ENCODE data around the gene FILIP1L. TPM values are rescaled to one million over a fixed set of nuclear protein-coding genes. Genes with fewer than 3 reads are reported as not detected.

FILIP1L gene
- total RNA-seq, 3 donors from 2014 or later, result 8.9 to 37.0 (median 17.1) TPM

GRCh38 chr3:99864289-99864688 lies 250.0 kb downstream of the FILIP1L start:
- no peak for ATAC-seq
- no peak overlapping the region for H3K4me3 ChIP-seq

GRCh38 chr3:99863588-99863987 lies 250.7 kb downstream of the FILIP1L start:
- no peak for TF ChIP-seq CTCF (IDR thresholded peaks at IDR 0.05)
- ATAC-seq (no peak), DNase-seq (no peak)
- intact Hi-C loops (cut with DNase I, micrococcal nuclease), result no loop called here
- peaks cover 19% of the 10 kb centered on the region for H3K4me1 ChIP-seq (ENCODE audit: low read depth)
- H3K36me3 ChIP-seq (ENCODE audit: low read depth), result no peaks in the 10 kb centered on the region
- no peaks in the 10 kb centered on the region for H3K9me3 ChIP-seq
- H3K4me3 ChIP-seq, result no peak overlapping the region

More at GRCh38 chr3:99864289-99864688, 250.0 kb downstream of the FILIP1L start:
- DNase-seq, result no peak
- Histone ChIP-seq H3K36me3 (ENCODE audit: low read depth) (no peaks in the 10 kb centered on the region), H3K4me1 (ENCODE audit: low read depth) (peaks cover 19% of the 10 kb centered on the region), H3K9me3 (no peaks in the 10 kb centered on the region)
- TF ChIP-seq CTCF (IDR thresholded peaks at IDR 0.05), result no peak
- intact Hi-C loops (cut with DNase I, micrococcal nuclease), result no loop called here

GRCh38 chr3:99863002-99863401 lies 251.3 kb downstream of the FILIP1L start:
- no peak for TF ChIP-seq CTCF (IDR thresholded peaks at IDR 0.05)
- DNase-seq (no peak), ATAC-seq (no peak)
- intact Hi-C loops (cut with DNase I, micrococcal nuclease), result no loop called here
- Histone ChIP-seq H3K4me3 (no peak overlapping the region), H3K4me1 (ENCODE audit: low read depth) (peaks cover 19% of the 10 kb centered on the region), H3K36me3 (ENCODE audit: low read depth) (no peaks in the 10 kb centered on the region), H3K9me3 (no peaks in the 10 kb centered on the region)

- H3K4me1 ChIP-seq (ENCODE audit: low read depth), result peaks cover 19% of the 10 kb centered on the region
These were observed 252.1 kb downstream of the FILIP1L start for GRCh38 chr3:99862208-99862607.

GRCh38 chr3:99861216-99861615 lies 253.1 kb downstream of the FILIP1L start:
- Histone ChIP-seq H3K4me3 (no peak overlapping the region), H3K9me3 (no peaks in the 10 kb centered on the region), H3K4me1 (ENCODE audit: low read depth) (peaks cover 14% of the 10 kb centered on the region), H3K36me3 (ENCODE audit: low read depth) (no peaks in the 10 kb centered on the region)
- intact Hi-C loops (cut with DNase I, micrococcal nuclease), result no loop called here
- DNase-seq (no peak), ATAC-seq (no peak)
- TF ChIP-seq CTCF (IDR thresholded peaks at IDR 0.05), result no peak

More at GRCh38 chr3:99862208-99862607, 252.1 kb downstream of the FILIP1L start:
- no peak for ATAC-seq
- no peak for TF ChIP-seq CTCF (IDR thresholded peaks at IDR 0.05)
- H3K36me3 ChIP-seq (ENCODE audit: low read depth), result no peaks in the 10 kb centered on the region
- no peaks in the 10 kb centered on the region for H3K9me3 ChIP-seq
- no peak overlapping the region for H3K4me3 ChIP-seq
- no peak for DNase-seq
- intact Hi-C loops (cut with DNase I, micrococcal nuclease), result no loop called here

- ATAC-seq, result peak; percentile 48
- peaks cover 10% of the 10 kb centered on the region for H3K4me1 ChIP-seq (ENCODE audit: low read depth)
- intact Hi-C loops (cut with DNase I, micrococcal nuclease), result no loop called here
- no peak for TF ChIP-seq CTCF (IDR thresholded peaks at IDR 0.05)
- H3K4me3 ChIP-seq, result no peak overlapping the region
- DNase-seq, result no peak
- H3K36me3 ChIP-seq (ENCODE audit: low read depth), result no peaks in the 10 kb centered on the region
- no peaks in the 10 kb centered on the region for H3K9me3 ChIP-seq
These were observed 254.5 kb downstream of the FILIP1L start for GRCh38 chr3:99859825-99860224.
